SK-N-SH treated with all-trans-retinoic acid at 6 μM for 48 hours (cell line): ENCODE data around the gene STK33.

Source experiments
- ATAC-seq: fragments of 200-7000 bp; cut with Tn5 transposase; 3 replicates; pipeline ENCODE4 v1.9.1; 2020; ENCODE audit warnings: mild to moderate bottlenecking, moderate library complexity
- BACH2 ChIP-seq: fragments of 250-450 bp; sonication (Bioruptor Pico); IDR thresholded peaks from 2 replicates; pipeline ENCODE4 v1.9.0; 2021; ENCODE audit warnings: mild to moderate bottlenecking, borderline replicate concordance
- CREB5 ChIP-seq: fragments of 250-450 bp; sonication (Bioruptor Pico); IDR thresholded peaks from 2 replicates; pipeline ENCODE4 v1.5.1; 2020; ENCODE audit warnings: low read depth, mild to moderate bottlenecking, moderate library complexity
- CSDC2 ChIP-seq: fragments of 250-450 bp; sonication (Bioruptor Pico); IDR thresholded peaks from 2 replicates; pipeline ENCODE4 v1.5.0; 2020; ENCODE audit warnings: mild to moderate bottlenecking, moderate library complexity
- CSRNP3 ChIP-seq: fragments of 250-450 bp; sonication (Bioruptor Pico); IDR thresholded peaks from 2 replicates; pipeline ENCODE4 v1.5.1; 2021; ENCODE audit warnings: mild to moderate bottlenecking, moderate library complexity
- ESRRG ChIP-seq: fragments of 250-450 bp; sonication (Bioruptor Pico); IDR thresholded peaks from 2 replicates; pipeline ENCODE4 v1.6.1; 2021; ENCODE audit warnings: mild to moderate bottlenecking
- GLIS3 ChIP-seq: fragments of 250-450 bp; sonication (Bioruptor Pico); IDR thresholded peaks from 2 replicates; pipeline ENCODE4 v1.5.0; 2020; ENCODE audit warnings: mild to moderate bottlenecking, moderate library complexity
- ISL1 ChIP-seq: fragments of 250-450 bp; sonication (Bioruptor Pico); IDR thresholded peaks from 2 replicates; pipeline ENCODE4 v2.1.2; 2022; ENCODE audit warnings: mild to moderate bottlenecking, moderate library complexity
- OSR1 ChIP-seq: fragments of 250-450 bp; sonication (Bioruptor Pico); IDR thresholded peaks from 2 replicates; pipeline ENCODE4 v1.8.0; 2022; ENCODE audit warnings: moderate library complexity, mild to moderate bottlenecking, inconsistent platforms
- PATZ1 ChIP-seq: fragments of 250-450 bp; sonication (Bioruptor Pico); IDR thresholded peaks from 2 replicates; pipeline ENCODE4 v1.8.0; 2020; ENCODE audit warnings: mild to moderate bottlenecking, moderate library complexity, borderline replicate concordance
- POU6F1 ChIP-seq: fragments of 250-450 bp; sonication (Bioruptor Pico); IDR thresholded peaks from 2 replicates; pipeline ENCODE4 v1.8.0; 2021; ENCODE audit warnings: low read depth, mild to moderate bottlenecking, moderate library complexity, borderline replicate concordance
- PPARA ChIP-seq: fragments of 250-450 bp; sonication (Bioruptor Pico); IDR thresholded peaks from 2 replicates; pipeline ENCODE4 v1.5.0; 2020; ENCODE audit warnings: mild to moderate bottlenecking, borderline replicate concordance
- RARB ChIP-seq: fragments of 250-450 bp; sonication (Bioruptor Pico); IDR thresholded peaks from 2 replicates; pipeline ENCODE4 v1.8.0; 2021; ENCODE audit warnings: mild to moderate bottlenecking, moderate library complexity
- SNAI2 ChIP-seq: fragments of 250-450 bp; sonication (Bioruptor Pico); IDR thresholded peaks from 2 replicates; pipeline ENCODE4 v1.5.0; 2020; ENCODE audit warnings: mild to moderate bottlenecking, moderate library complexity
- TCF4 ChIP-seq: fragments of 250-450 bp; sonication (Bioruptor Pico); IDR thresholded peaks from 2 replicates; pipeline ENCODE4 v1.8.0; 2021; ENCODE audit warnings: mild to moderate bottlenecking, moderate library complexity, borderline replicate concordance
- TSHZ2 ChIP-seq: fragments of 250-450 bp; sonication (Bioruptor Pico); IDR thresholded peaks from 2 replicates; pipeline ENCODE4 v1.5.0; 2020; ENCODE audit warnings: mild to moderate bottlenecking, moderate library complexity
- ZC3H10 ChIP-seq: fragments of 250-450 bp; sonication (Bioruptor Pico); IDR thresholded peaks from 2 replicates; pipeline ENCODE4 v1.5.1; 2021; ENCODE audit warnings: mild to moderate bottlenecking, moderate library complexity
- ZFP3 ChIP-seq: fragments of 250-450 bp; sonication (Bioruptor Pico); IDR thresholded peaks from 2 replicates; pipeline ENCODE4 v1.5.0; 2020; ENCODE audit warnings: mild to moderate bottlenecking, moderate library complexity
- ZFP30 ChIP-seq: fragments of 450-650 bp; formaldehyde crosslinking; IDR thresholded peaks from 2 replicates; pipeline ENCODE4 v1.5.0; 2022; ENCODE audit warnings: mild to moderate bottlenecking, moderate library complexity
- ZNF565 ChIP-seq: fragments of 450-650 bp; formaldehyde crosslinking; conservative IDR thresholded peaks from 2 replicates; pipeline ENCODE4 v1.5.0; 2020; ENCODE audit warnings: low read depth, mild to moderate bottlenecking, moderate library complexity
- ZNF70 ChIP-seq: fragments of 450-650 bp; formaldehyde crosslinking; IDR thresholded peaks from 2 replicates; pipeline ENCODE4 v1.5.0; 2020; ENCODE audit warnings: mild to moderate bottlenecking, moderate library complexity
- ZNF8 ChIP-seq: fragments of 450-650 bp; formaldehyde crosslinking; IDR thresholded peaks from 2 replicates; pipeline ENCODE4 v1.5.0; 2020; ENCODE audit warnings: mild to moderate bottlenecking, moderate library complexity

Gene STK33

GRCh38 chr11:8567602-8568198, 26.3 kb downstream of the STK33 start:
- peak; percentile 30; the same call in 1 of the 3 replicates for ATAC-seq
- TF ChIP-seq OSR1 (CRISPR knock-in tag) (no peak), BACH2 (CRISPR knock-in tag) (no peak), ZFP30 (no peak), ZNF70 (no peak), RARB (no peak), PATZ1 (CRISPR knock-in tag) (no peak), CSRNP3 (CRISPR knock-in tag) (no peak), ISL1 (CRISPR knock-in tag) (no peak), ZC3H10 (CRISPR knock-in tag) (no peak), SNAI2 (no peak), TSHZ2 (CRISPR knock-in tag) (no peak), ZNF8 (CRISPR knock-in tag) (no peak), POU6F1 (CRISPR knock-in tag) (no peak), CSDC2 (no peak)

- TF ChIP-seq ESRRG (no peak), ZNF565 (CRISPR knock-in tag) (no peak), CREB5 (CRISPR knock-in tag) (no peak), CSDC2 (no peak), ZFP30 (no peak), ISL1 (CRISPR knock-in tag) (no peak), ZC3H10 (CRISPR knock-in tag) (no peak), GLIS3 (no peak), PPARA (no peak), OSR1 (CRISPR knock-in tag) (no peak), ZNF8 (CRISPR knock-in tag) (no peak), SNAI2 (no peak), BACH2 (CRISPR knock-in tag) (no peak), ZNF70 (no peak), POU6F1 (CRISPR knock-in tag) (no peak), CSRNP3 (CRISPR knock-in tag) (no peak), PATZ1 (CRISPR knock-in tag) (no peak), TCF4 (CRISPR knock-in tag) (no peak), ZFP3 (CRISPR knock-in tag) (no peak), RARB (no peak)
- peak; percentile 86 for ATAC-seq
Measured at GRCh38 chr11:8566613-8567210, 27.3 kb downstream of the STK33 start.
